ENCODE measurements around the gene SUSD1. TPM values are rescaled to one million over a fixed set of nuclear protein-coding genes. Genes with fewer than 3 reads are reported as not detected.

The SUSD1 gene
- total RNA-seq, 1 experiment from 2014 or later, result 8.1 TPM

- no peak for TF ChIP-seq CTCF (conservative IDR thresholded peaks at IDR 0.05)
- peaks cover 13 to 35% of the 10 kb centered on the region in 2 experiments for H3K4me1 Mint-ChIP-seq
- no peak overlapping the region for H3K4ac ChIP-seq (ENCODE audit: low read depth, low read length)
- H3K79me1 ChIP-seq (ENCODE audit: insufficient read depth, low read depth, low read length, poor library complexity, severe bottlenecking), result no peaks in the 10 kb centered on the region
- H4K20me1 ChIP-seq (ENCODE audit: control insufficient read depth, insufficient read depth, insufficient read length), result no peaks in the 10 kb centered on the region
- no peak overlapping the region for H2BK15ac ChIP-seq (ENCODE audit: low read depth, low read length)
- H3K4me3 Mint-ChIP-seq, result no peak overlapping the region
- H3K9me3 Mint-ChIP-seq, result no peaks in the 10 kb centered on the region
- no peak overlapping the region for H2AFZ ChIP-seq (ENCODE audit: low read length)
- no peak for DNase-seq
- no peak overlapping the region for H3K27ac ChIP-seq (ENCODE audit: insufficient read length, low read depth, low read length)
- no peak overlapping the region for H3K4me2 ChIP-seq (ENCODE audit: insufficient read depth, insufficient read length, low read length)
- H3K23me2 ChIP-seq (ENCODE audit: insufficient read length, low read depth, low read length, poor library complexity, severe bottlenecking), result no peaks in the 10 kb centered on the region
- no peak overlapping the region for H2AK5ac ChIP-seq (ENCODE audit: insufficient read length, low read length)
- no peak overlapping the region for H2BK12ac ChIP-seq (ENCODE audit: insufficient read length, low read depth, low read length)
- WGBS (ENCODE audit: extremely low coverage, insufficient read length, low lambda C conversion rate), result no CpG with 5 or more reads among the region's 3 CpGs
- H2BK5ac ChIP-seq (ENCODE audit: insufficient read length, low read length), result no peak overlapping the region
- H2BK20ac ChIP-seq (ENCODE audit: low read depth, low read length, poor library complexity, severe bottlenecking), result no peak overlapping the region
- H3K79me2 ChIP-seq (ENCODE audit: insufficient read depth, low read length), result no peaks in the 10 kb centered on the region
- no peak overlapping the region for H4K8ac ChIP-seq (replicated peaks; ENCODE audit: insufficient read length, low read depth, low read length)
- no peak overlapping the region for H3K9ac ChIP-seq (ENCODE audit: extremely low read depth, insufficient read length, low read length)
- peaks cover 0 to 7% (median 3%) of the 10 kb centered on the region in 3 experiments; a peak in 3 of 7 replicates for H3K36me3 Mint-ChIP-seq (ENCODE audit: insufficient read depth in 1 of 3, low read depth in 3 of 3)
- H3K27me3 ChIP-seq (ENCODE audit: insufficient read depth, low read length), result no peaks in the 10 kb centered on the region
- no peak overlapping the region for H3K18ac ChIP-seq (ENCODE audit: insufficient read length, low read depth, low read length)
- no peaks in the 10 kb centered on the region; the same call in 1 of the 2 replicates for H3K27me3 Mint-ChIP-seq (ENCODE audit: low read depth)
- H3K27ac Mint-ChIP-seq, result no peak overlapping the region
- no peak overlapping the region for H4K91ac ChIP-seq (ENCODE audit: insufficient read length, low read depth, low read length)
- no peak overlapping the region for H3K56ac ChIP-seq (ENCODE audit: insufficient read length, low read depth, low read length)
- H3T11ph ChIP-seq (ENCODE audit: low read length), result no peak overlapping the region
- H2BK120ac ChIP-seq (ENCODE audit: low read depth, low read length, poor library complexity, severe bottlenecking), result no peak overlapping the region
- H3K14ac ChIP-seq (ENCODE audit: insufficient read depth, low read length), result no peak overlapping the region
- no peak overlapping the region for H3K23ac ChIP-seq (ENCODE audit: insufficient read length, low read depth, low read length)
- no peaks in the 10 kb centered on the region for H3K4me1 ChIP-seq (ENCODE audit: insufficient read depth, low read length)
- H4K5ac ChIP-seq (ENCODE audit: insufficient read length, low read depth, low read length), result no peak overlapping the region
- H3K9me3 ChIP-seq (ENCODE audit: control insufficient read depth, low read depth, low read length), result no peaks in the 10 kb centered on the region
Observed at GRCh38 chr9:112127281-112127680, 47.8 kb downstream of the SUSD1 start.
